Thyroid gland (tissue), 4 donors: ENCODE data around the gene POLR2I. TPM values are rescaled to one million over a fixed set of nuclear protein-coding genes. Genes with fewer than 3 reads are reported as not detected.
"Not testable (repeated sequence)": the region's sequence is repeated elsewhere in the genome, so short reads cannot be mapped to it uniquely, and the experiment has no call there.

Experiments used
- DNase-seq, 2 donors: peaks; one replicate each; pipeline ENCODE4 v3.0.0-alpha.2; 2019
- H3K27ac ChIP-seq, 3 donors: fragments of 200-600 bp; sonication (generic); 1 replicate in 2 of 3; 2 replicates in 1 of 3; pipeline ENCODE4 v1.5.1; 2016 to 2019; ENCODE audit warnings: mild to moderate bottlenecking in 1 of 3, moderate library complexity in 1 of 3
- H3K27me3 ChIP-seq: fragments of 200-600 bp; sonication (generic); one replicate; pipeline ENCODE4 v1.5.1; 2019
- H3K36me3 ChIP-seq, 2 donors: fragments of 200-600 bp; sonication (generic); one replicate each; pipeline ENCODE4 v1.5.1; 2016 to 2019
- H3K4me1 ChIP-seq, 2 donors: fragments of 200-600 bp; sonication (generic); one replicate each; pipeline ENCODE4 v1.5.1; 2017 to 2019
- H3K4me3 ChIP-seq, 3 donors: fragments of 200-600 bp; sonication (generic); replicated peaks in 1 of 3; 1 replicate in 2 of 3; 2 replicates in 1 of 3; pipeline ENCODE4 v1.5.1; 2016; ENCODE audit warnings: mild to moderate bottlenecking in 1 of 3
- H3K9me3 ChIP-seq: fragments of 200-600 bp; sonication (generic); one replicate; pipeline ENCODE4 v1.5.1; 2017
- CTCF ChIP-seq, 6 experiments: fragments of 200-600 bp in 3 of 6; fragments of 450-650 bp in 3 of 6; sonication (generic) in 3 of 6; IDR thresholded peaks; one replicate each; pipeline ENCODE4 v1.5.1; 2016 to 2019; ENCODE audit warnings: antibody characterized with exemption in 6 of 6, mild to moderate bottlenecking in 2 of 6, inconsistent platforms in 1 of 6, moderate library complexity in 1 of 6
- POLR2A ChIP-seq, 2 donors: fragments of 450-650 bp; IDR thresholded peaks; one replicate each; pipeline ENCODE4 v1.6.1; 2017; ENCODE audit warnings: antibody characterized with exemption in 2 of 2, mild to moderate bottlenecking in 2 of 2, moderate library complexity in 1 of 2
- WGBS, 2 donors: methylation state at CpG; one replicate each; pipeline ENCODE4 v1.1.5; 2017; 5-methylcytosine and 5-hydroxymethylcytosine counted together
- intact Hi-C: fragments of 100-400 bp; cut with DNase I; formaldehyde crosslinking; loops from one replicate; pipeline ENCODE4 v1.15.1; 2023
- total RNA-seq, 4 donors: library from RNA; depleted of rRNA; stranded (reverse); fragments of >200 nt; gene quantifications; one replicate each; pipeline ENCODE4 v1.2.3, GENCODE V29; 2016

The POLR2I gene
- total RNA-seq, 4 donors from 2014 or later, result 53.7 to 101 (median 76.9) TPM

GRCh38 chr19:36136964-36137686, 22.4 kb upstream of the POLR2I start:
- TF ChIP-seq CTCF (IDR thresholded peaks at IDR 0.05) (no peak), POLR2A (IDR thresholded peaks at IDR 0.05) (no peak)

GRCh38 chr19:36134867-36135266, 20.2 kb upstream of the POLR2I start:
- DNase-seq, H3K4me3 ChIP-seq, H3K27me3 ChIP-seq, intact Hi-C loops, H3K9me3 ChIP-seq, H3K27ac ChIP-seq, H3K36me3 ChIP-seq: not testable (repeated sequence)
- WGBS, 2 donors, result 96 to 97% methylated on average over 4 of the region's 4 CpGs
- H3K4me1 ChIP-seq, result peaks cover 5 to 33% of the 10 kb centered on the region in 2 donors

More at GRCh38 chr19:36136964-36137686, 22.4 kb upstream of the POLR2I start:
- peak; percentile 89 to 90 for DNase-seq
- Histone ChIP-seq H3K27ac (peak overlapping the region; percentile 49 to 76 (median 64)), H3K4me3 (no peak overlapping the region), H3K36me3 (peaks cover 0 to 4% of the 10 kb centered on the region in 2 donors), H3K9me3 (no peaks in the 10 kb centered on the region), H3K27me3 (no peaks in the 10 kb centered on the region), H3K4me1 (peaks cover 5 to 27% of the 10 kb centered on the region in 2 donors)
- intact Hi-C loops, result no loop called here
- WGBS, 2 donors, result 59 to 62% methylated on average over 12 of the region's 12 CpGs

GRCh38 chr19:36131221-36131620, 16.5 kb upstream of the POLR2I start:
- H3K27ac ChIP-seq, H3K27me3 ChIP-seq, H3K36me3 ChIP-seq, H3K9me3 ChIP-seq, intact Hi-C loops, H3K4me3 ChIP-seq: not testable (repeated sequence)
- WGBS, 2 donors, result 34 to 52% methylated on average over 6 of the region's 6 CpGs
- DNase-seq, result peak; percentile 35 to 54
- H3K4me1 ChIP-seq, result peaks cover 0 to 29% of the 10 kb centered on the region in 2 donors

GRCh38 chr19:36128392-36128736, 13.7 kb upstream of the POLR2I start:
- no peak for TF ChIP-seq POLR2A (IDR thresholded peaks at IDR 0.05)
- DNase-seq, result no peak
- intact Hi-C loops, result no loop called here
- Histone ChIP-seq H3K27me3 (no peaks in the 10 kb centered on the region), H3K9me3 (no peaks in the 10 kb centered on the region), H3K36me3 (peaks cover 6 to 20% of the 10 kb centered on the region in 2 donors), H3K4me3 (peak overlapping the region in 2 of 3 donors; percentile 5 to 39), H3K4me1 (peaks cover 0 to 29% of the 10 kb centered on the region in 2 donors), H3K27ac (peak overlapping the region; percentile 71 to 81 (median 71))
- WGBS, 2 donors, result 15 to 16% methylated on average over 10 of the region's 10 CpGs

- intact Hi-C loops, result no loop called here
- Histone ChIP-seq H3K36me3 (peaks cover 6 to 23% of the 10 kb centered on the region in 2 donors), H3K27ac (no peak overlapping the region), H3K4me3 (no peak overlapping the region), H3K27me3 (no peaks in the 10 kb centered on the region), H3K4me1 (peaks cover 0 to 15% of the 10 kb centered on the region in 2 donors), H3K9me3 (no peaks in the 10 kb centered on the region)
- WGBS, 2 donors, result 85 to 88% methylated on average over 9 of the region's 9 CpGs
- no peak for TF ChIP-seq CTCF (IDR thresholded peaks at IDR 0.05)
- no peak for TF ChIP-seq POLR2A (IDR thresholded peaks at IDR 0.05)
- no peak for DNase-seq
Measured at GRCh38 chr19:36125557-36125956, 10.9 kb upstream of the POLR2I start.

- no peak overlapping the region for H3K27ac ChIP-seq
- no peaks in the 10 kb centered on the region for H3K4me1 ChIP-seq
- TF ChIP-seq CTCF (IDR thresholded peaks at IDR 0.05) (no peak), POLR2A (IDR thresholded peaks at IDR 0.05) (no peak)
- intact Hi-C loops, result no loop called here
- no peak for DNase-seq
- H3K4me3 ChIP-seq, result no peak overlapping the region
- no peaks in the 10 kb centered on the region for H3K9me3 ChIP-seq
- 84 to 89% methylated on average over 39 to 45 of the region's 49 CpGs for WGBS, 2 donors
- peaks cover 6 to 27% of the 10 kb centered on the region in 2 donors for H3K36me3 ChIP-seq
- no peaks in the 10 kb centered on the region for H3K27me3 ChIP-seq
Measured at GRCh38 chr19:36121486-36122124, 6.9 kb upstream of the POLR2I start.
